Measurements from ENCODE around the gene AGGF1.
"Not testable (repeated sequence)": the region's sequence is repeated elsewhere in the genome, so short reads cannot be mapped to it uniquely, and the experiment has no call there.

The AGGF1 gene

GRCh38 chr5:77030097-77031071 is at the start of gene AGGF1:
AGGF1 (plus strand) TSS chr5:77030404; CDS start chr5:77030767, 363 bp downstream.
- peak; percentile 62 for FAIRE-seq

- FAIRE-seq = no peak
Observed at GRCh38 chr5:76980518-76981144, 49.6 kb upstream of the AGGF1 start.

- no peak for FAIRE-seq
Observed at GRCh38 chr5:76982450-76982849, 47.8 kb upstream of the AGGF1 start.

- FAIRE-seq = no peak
Observed at GRCh38 chr5:76983468-76983867, 46.7 kb upstream of the AGGF1 start.

GRCh38 chr5:76986825-76987526 is 43.2 kb upstream of the AGGF1 start:
- FAIRE-seq = no peak

GRCh38 chr5:76990899-76991459 is 39.2 kb upstream of the AGGF1 start:
- no peak for FAIRE-seq

- not testable (repeated sequence) for FAIRE-seq
Observed at GRCh38 chr5:76993436-76993835, 36.8 kb upstream of the AGGF1 start.

GRCh38 chr5:76994337-76994736 is 35.9 kb upstream of the AGGF1 start:
- FAIRE-seq = no peak

GRCh38 chr5:76998251-76998650 is 32.0 kb upstream of the AGGF1 start:
- not testable (repeated sequence) for FAIRE-seq

GRCh38 chr5:76999451-76999850 is 30.8 kb upstream of the AGGF1 start:
- FAIRE-seq = no peak

GRCh38 chr5:77003246-77003645 is 27.0 kb upstream of the AGGF1 start:
- no peak for FAIRE-seq

- no peak for FAIRE-seq
Observed at GRCh38 chr5:77006124-77006523, 24.1 kb upstream of the AGGF1 start.

- FAIRE-seq = no peak
Observed at GRCh38 chr5:77008413-77008812, 21.8 kb upstream of the AGGF1 start.

- FAIRE-seq = no peak
Observed at GRCh38 chr5:77010243-77010642, 20.0 kb upstream of the AGGF1 start.

GRCh38 chr5:77011498-77011897 is 18.7 kb upstream of the AGGF1 start:
- FAIRE-seq = no peak

GRCh38 chr5:77012601-77013000 is 17.6 kb upstream of the AGGF1 start:
- no peak for FAIRE-seq

GRCh38 chr5:77015938-77016569 is 14.2 kb upstream of the AGGF1 start:
- peak; percentile 97 for FAIRE-seq

- no peak for FAIRE-seq
Observed at GRCh38 chr5:77016962-77017361, 13.2 kb upstream of the AGGF1 start.

GRCh38 chr5:77017668-77018067 is 12.5 kb upstream of the AGGF1 start:
- FAIRE-seq = no peak

- FAIRE-seq = no peak
Observed at GRCh38 chr5:77022511-77023417, 7.4 kb upstream of the AGGF1 start.

- FAIRE-seq = no peak
Observed at GRCh38 chr5:77024490-77024889, 5.7 kb upstream of the AGGF1 start.
